Spleen (tissue), 7 donors: Measurements from ENCODE around the gene TLR9.

ENCODE experiments used
- POLR2A ChIP-seq, 3 donors: fragments of 450-650 bp; IDR thresholded peaks; one replicate each; pipeline ENCODE4 v1.5.1; 2017; ENCODE audit warnings: antibody characterized with exemption in 3 of 3, mild to moderate bottlenecking in 1 of 3
- POLR2AphosphoS5 ChIP-seq, 3 donors: sonication (generic); formaldehyde crosslinking; IDR thresholded peaks; one replicate each; pipeline ENCODE4 v1.5.1; 2017; ENCODE audit warnings: antibody characterized with exemption in 3 of 3
- TF ChIP-seq, protein P1 (sequence below), 11 experiments: fragments of 200-600 bp in 7 of 11; fragments of 450-650 bp in 4 of 11; sonication (generic) in 4 of 11; IDR thresholded peaks in 8 of 11; conservative IDR thresholded peaks in 3 of 11; 1 replicate in 7 of 11; 2 replicates in 4 of 11; pipeline versions ENCODE4 v1.4.0 to v1.8.0; 2016 to 2021; ENCODE audit warnings: antibody characterized with exemption in 11 of 11, inconsistent platforms in 4 of 11, mild to moderate bottlenecking in 1 of 11
- donor health status: DM: no; HTN: no; CAD: no; lungs with moderate emphysema.
- donor health status: DM: no; HTN: no; CAD: no.
- donor health status: DM: no; HTN: no; CAD: no.

GRCh38 chr3:52217409-52217805 lies 8.0 kb downstream of the TLR9 start:
- no peak for TF ChIP-seq POLR2AphosphoS5 (IDR thresholded peaks at IDR 0.05)
- no peak for TF ChIP-seq POLR2A (IDR thresholded peaks at IDR 0.05)
- TF ChIP-seq, protein P1, sequence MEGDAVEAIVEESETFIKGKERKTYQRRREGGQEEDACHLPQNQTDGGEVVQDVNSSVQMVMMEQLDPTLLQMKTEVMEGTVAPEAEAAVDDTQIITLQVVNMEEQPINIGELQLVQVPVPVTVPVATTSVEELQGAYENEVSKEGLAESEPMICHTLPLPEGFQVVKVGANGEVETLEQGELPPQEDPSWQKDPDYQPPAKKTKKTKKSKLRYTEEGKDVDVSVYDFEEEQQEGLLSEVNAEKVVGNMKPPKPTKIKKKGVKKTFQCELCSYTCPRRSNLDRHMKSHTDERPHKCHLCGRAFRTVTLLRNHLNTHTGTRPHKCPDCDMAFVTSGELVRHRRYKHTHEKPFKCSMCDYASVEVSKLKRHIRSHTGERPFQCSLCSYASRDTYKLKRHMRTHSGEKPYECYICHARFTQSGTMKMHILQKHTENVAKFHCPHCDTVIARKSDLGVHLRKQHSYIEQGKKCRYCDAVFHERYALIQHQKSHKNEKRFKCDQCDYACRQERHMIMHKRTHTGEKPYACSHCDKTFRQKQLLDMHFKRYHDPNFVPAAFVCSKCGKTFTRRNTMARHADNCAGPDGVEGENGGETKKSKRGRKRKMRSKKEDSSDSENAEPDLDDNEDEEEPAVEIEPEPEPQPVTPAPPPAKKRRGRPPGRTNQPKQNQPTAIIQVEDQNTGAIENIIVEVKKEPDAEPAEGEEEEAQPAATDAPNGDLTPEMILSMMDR (IDR thresholded peaks at IDR 0.05 in 8 of 11, conservative IDR thresholded peaks at IDR 0.05 in 3 of 11), result no peak
